ENCODE data around the gene SOX10.

Gene SOX10

DNA sequence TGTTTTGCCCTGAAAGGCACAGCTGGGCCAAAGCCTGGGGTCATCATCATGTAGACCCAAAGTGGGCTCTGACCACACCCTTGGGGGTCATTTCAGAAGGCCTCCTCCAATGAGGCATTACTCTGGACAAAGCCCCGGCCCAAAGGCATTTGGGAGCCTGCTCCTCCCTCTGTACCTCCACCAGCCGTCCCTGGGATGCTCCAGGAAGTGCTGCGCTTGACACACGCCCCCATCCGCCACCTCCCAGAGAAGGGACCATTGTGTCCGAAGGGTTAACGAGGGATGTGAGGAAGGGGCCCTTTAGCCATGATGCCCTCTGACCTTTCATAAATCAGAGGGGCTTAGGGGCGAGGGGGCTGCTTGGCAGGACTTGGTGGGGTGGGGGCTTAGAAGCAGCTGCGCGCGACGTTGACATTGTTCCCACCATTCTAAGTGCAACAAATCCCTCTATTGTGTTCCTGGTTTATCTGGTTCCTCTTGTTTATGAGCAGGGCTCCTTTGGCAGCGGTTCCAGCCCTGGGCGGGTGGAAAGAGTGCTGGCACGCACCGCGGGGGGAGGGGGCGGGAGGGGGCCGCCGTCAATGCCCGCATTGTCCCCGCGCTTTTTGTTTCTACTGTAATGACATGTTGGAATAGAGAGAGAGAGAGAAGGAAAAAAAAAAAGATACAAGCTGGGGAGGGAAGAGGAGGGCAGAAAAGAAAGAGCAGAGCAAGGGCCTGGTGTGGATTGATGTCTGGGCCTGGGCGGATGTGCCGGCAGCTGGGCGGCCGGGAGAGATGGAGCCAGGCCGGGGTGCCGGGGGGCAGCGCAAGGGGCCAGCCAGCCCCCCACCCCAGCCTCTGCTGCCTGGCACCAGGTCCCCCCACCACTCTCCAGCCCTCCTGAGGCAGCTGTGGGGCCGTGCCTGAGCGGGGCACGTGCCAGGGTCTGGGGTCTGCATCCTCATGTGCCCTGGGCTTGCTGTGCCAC lies 32.1 kb upstream of the SOX10 start:
- DNase-seq, result no peak

- DNase-seq, result no peak
Observed at GRCh38 chr22:38014083-38014482, 29.7 kb upstream of the SOX10 start.

DNA sequence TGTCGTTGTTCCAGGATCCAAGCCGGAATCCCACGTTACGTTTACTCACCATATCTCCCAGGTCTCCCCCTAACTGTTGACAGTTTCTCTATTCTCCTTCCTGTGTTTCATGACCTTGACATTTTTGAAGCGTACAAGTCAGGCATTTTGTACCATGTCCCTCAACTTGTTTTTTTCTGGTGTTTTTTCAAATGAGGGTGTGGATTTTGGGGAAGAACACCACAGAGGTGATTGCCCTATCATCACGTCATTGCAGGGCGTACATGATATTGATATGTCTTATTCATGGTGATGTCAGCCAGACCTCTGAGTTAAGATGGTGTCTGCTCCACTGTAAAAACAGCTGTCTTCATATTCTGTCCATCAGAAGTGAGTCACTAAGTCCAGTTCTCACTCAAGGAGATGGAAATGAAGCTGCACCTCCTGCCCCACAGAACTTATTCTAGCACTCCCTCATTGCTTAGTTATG lies 28.3 kb upstream of the SOX10 start:
- no peak for DNase-seq

- no peak for DNase-seq
Observed at GRCh38 chr22:38009000-38009806, 24.8 kb upstream of the SOX10 start.

GRCh38 chr22:38007330-38007902 lies 23.1 kb upstream of the SOX10 start:
- no peak for DNase-seq

DNA sequence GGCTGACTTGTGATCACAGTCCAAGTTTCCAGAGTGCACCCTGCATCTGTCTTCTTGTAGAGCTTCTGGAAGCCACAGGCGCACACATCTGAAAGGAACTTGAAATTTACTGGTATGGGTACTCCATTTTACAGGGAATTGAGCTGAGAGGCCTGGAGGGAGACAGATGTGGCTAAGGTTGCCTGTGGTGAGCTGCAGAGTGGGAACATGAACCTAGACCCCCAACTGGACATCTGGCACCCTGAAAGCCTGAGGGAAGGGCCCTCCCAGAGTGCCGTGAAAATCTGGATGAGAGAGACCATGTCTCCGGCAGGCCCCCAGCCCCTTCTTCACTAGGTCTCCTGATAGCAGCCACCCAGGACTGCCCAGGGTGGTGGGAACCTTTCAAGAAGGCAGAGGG lies 22.6 kb upstream of the SOX10 start:
- no peak for DNase-seq

DNA sequence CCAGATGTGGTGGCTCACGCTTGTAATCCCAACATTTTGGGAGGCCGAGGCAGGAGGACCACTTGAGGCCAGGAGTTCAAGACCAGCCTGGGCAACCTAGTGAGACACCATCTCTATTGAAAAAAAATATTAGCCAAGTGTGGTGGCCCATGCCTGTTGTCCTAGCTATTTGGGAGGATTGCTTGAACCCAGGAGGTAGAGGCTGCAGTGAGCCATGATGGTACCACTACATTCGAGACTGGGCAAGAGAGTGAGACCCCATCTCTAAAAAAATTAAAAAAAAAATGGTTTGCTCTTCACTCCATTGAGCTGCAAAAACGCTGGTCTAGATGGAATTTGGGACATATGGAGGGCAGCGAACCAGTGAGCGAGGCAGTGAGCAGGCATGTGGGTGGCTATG lies 21.6 kb upstream of the SOX10 start:
- DNase-seq, result no peak

GRCh38 chr22:37999640-38000272 lies 15.4 kb upstream of the SOX10 start:
- no peak for DNase-seq

DNA sequence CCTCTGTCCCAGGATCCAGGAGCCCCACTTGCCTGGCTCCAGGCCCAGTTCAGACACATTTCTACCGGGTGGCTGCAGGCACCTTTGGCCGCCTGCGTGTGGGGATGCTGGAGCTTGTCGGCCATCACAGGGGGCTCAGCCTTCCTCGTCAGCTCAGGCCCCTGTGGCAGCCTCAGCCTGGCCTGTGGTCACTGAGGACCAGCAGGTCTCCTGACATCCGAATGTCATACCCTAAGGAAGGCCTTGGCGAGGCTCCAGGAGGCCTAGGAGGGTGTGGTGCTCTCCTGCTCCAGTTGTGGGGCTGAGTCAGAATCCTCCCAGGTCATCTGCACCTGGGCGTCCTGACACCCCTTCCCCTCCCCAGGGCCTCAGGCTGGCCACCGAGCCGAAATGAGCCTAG lies 14.9 kb upstream of the SOX10 start:
- DNase-seq, result no peak

DNA sequence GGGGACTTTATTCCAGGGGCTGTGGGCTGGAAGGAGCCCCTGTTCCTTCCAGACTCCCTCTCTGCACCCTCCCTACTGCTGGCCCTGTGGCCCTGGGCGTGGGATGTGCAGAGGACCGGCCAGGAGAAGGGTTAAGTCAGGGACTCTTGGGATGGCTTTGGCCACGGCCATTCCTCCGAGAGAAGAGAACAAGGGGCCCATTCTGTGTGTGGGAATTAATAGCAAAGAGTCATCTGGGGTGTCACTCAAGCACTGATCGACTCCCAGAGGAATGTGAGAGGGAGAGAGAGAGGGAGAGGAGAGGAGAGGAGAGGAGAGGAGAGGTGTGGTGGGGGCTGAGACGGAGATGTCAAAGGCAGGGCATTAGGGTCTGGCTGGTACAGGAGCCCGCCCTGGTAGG lies 14.2 kb upstream of the SOX10 start:
- DNase-seq, result no peak

GRCh38 chr22:37996515-37997246 lies 12.3 kb upstream of the SOX10 start:
- no peak for DNase-seq

DNA sequence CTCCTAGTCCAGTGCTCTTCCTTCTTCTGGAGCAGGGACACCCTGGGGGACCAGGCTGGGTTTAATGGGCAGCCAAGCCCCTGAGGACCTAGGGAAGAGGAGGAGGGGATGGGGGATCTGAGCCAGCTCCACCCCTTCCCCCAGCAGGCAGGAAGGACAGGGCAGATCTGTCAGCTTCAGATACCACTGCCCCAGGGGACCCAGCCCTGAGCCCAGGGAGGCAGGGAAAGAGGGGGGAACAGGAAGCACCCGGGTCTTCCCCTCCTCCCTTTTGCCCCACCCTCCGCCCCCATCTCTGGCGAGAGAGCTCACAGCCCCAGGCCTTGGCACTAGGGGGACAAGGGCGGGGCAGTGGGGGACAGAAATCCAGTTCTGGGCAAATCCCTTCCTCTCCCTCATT lies 11.7 kb upstream of the SOX10 start:
- DNase-seq, result no peak

GRCh38 chr22:37995460-37995859 lies 11.1 kb upstream of the SOX10 start:
- DNase-seq, result no peak

DNA sequence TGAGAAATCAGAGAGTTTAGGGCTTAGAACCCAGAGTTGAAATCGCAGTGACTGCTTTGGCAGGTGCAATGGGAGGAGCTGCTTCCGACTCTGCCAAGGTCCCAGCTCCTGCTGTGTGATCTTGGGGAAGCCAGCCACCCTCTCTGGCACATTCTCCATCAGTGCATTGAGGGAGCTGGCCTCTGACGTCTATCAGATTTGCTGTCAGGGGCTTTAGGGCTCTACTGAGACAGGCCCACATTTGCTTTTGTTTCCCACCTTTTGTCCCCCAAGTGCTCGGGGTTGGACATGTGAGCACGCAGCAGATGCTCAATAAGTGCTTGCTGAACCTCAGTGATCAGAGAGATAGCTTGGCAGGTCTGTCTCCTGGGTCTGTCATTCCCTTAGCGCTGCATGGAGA lies 10.6 kb upstream of the SOX10 start:
- DNase-seq, result no peak

- no peak for DNase-seq
Observed at GRCh38 chr22:37994049-37994448, 9.7 kb upstream of the SOX10 start.

- no peak for DNase-seq
Observed at GRCh38 chr22:37991731-37992442, 7.5 kb upstream of the SOX10 start.

DNA sequence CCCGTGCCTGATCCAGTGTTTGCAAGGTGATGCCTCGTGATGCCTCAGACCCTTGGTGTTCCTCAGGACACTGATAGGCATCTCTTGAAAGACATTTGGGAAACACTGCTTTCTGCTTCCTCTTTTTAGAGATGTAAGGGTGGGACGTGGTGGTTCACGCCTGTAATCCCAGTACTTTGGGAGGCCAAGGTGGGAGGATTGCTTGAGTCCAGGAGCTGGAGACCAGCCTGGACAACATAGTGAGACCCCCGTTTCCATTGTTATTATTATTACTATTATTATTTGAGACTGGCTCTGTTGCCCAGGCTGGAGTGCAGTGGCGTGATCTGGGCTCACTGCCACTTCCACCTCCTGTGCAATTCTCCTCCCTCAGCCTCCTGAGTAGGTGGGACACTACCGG lies 6.5 kb upstream of the SOX10 start:
- DNase-seq, result no peak

DNA sequence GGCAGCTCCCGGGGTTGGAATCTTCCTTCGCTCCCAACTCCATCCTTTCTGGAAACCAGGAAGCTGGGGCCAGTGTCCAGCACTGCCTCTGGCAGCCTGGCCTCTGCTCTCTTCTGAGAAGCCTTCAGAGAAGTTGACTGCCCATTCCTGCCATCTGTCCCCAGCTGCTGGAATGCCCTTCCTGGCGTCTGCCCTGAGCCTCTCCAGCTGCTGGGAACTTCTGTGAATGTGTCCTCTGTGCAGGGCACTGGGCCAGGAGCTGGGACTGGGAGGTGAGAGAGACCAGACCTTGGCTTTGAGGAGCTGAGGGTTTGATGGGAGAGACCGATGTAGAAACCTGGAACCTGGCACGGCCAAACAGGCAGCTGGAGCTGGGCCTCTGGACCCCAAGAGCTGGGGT lies 5.9 kb upstream of the SOX10 start:
- no peak for DNase-seq

- no peak for DNase-seq
Observed at GRCh38 chr22:37989146-37990045, 5.0 kb upstream of the SOX10 start.

GRCh38 chr22:37986371-37986770 lies 2.0 kb upstream of the SOX10 start:
- no peak for DNase-seq
